ENCODE results near the gene DARS2.
"Not testable (repeated sequence)": the region's sequence is repeated elsewhere in the genome, so short reads cannot be mapped to it uniquely, and the experiment has no call there.

DARS2 gene

DNA sequence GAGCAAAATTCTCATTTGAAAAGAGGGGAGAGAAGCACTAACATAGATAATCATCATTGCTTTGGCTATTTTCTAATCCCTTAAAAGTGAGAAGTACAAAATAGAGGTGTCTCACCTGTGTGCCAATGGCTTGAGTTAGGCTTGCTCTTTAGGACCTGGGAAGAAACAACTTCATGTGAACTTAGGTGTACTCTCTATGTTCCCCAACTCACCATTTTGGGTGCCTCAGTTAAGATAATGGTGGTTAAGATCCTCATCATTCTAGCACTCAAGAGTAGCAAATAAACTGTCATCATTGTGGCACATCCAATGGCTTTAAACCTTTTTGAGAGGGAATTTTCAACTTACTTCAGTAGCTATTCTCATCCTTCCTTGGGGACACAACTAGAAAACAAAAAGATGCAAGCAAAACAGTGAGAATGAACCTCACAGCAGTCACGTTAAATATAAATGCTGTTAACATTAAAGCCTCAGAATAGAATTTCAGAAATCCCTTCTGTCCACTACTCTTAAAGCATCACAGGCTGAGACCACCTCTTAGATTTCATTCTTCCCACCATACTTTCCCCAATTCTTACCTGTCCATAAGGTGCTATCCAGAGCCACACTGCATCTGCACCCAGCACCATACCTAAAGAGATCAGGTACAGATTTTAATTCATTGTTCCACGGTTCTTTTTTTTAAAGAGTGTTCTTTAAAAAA lies 42.1 kb downstream of the DARS2 start:
- no peaks in the 10 kb centered on the region for H3K9me3 ChIP-seq (ENCODE audit: control insufficient read depth, insufficient read depth, low read length)
- peaks cover 9% of the 10 kb centered on the region for H3K4me1 ChIP-seq (ENCODE audit: insufficient read depth, low read length)
- peak overlapping the region; percentile 74 for H3K9ac ChIP-seq (ENCODE audit: low read depth, low read length)
- H3K36me3 ChIP-seq (ENCODE audit: insufficient read depth, low read length) = peaks cover 53% of the 10 kb centered on the region

DNA sequence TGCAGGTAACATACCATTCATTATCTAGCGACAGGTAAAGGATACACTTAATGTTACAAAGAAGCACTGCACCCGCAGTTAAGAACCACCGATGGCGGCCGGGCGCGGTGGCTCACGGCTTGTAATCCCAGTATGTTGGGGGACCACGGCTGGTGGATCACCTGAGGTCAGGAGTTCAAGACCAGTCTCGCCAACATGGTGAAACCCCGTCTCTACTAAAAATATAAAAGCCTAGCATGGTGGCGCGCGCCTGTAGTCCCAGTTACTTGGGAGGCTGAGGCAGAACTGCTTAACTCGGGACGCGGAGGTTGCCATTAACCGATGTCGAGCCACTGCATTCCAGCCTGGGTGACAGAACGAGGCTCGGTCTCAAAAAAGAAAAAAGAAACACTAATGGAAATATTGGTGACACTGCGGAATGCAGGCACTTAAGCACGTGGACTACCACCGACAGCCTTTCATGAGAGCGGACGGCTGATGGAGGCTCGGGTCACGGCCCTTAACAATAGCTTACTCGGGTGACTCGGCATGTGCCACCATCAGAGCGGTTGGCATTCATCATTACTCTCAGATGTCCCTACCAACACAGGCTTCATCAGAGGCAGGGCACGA lies 42.8 kb downstream of the DARS2 start:
- Histone ChIP-seq H3K4me1 (ENCODE audit: insufficient read depth, low read length) (peaks cover 9% of the 10 kb centered on the region), H3K36me3 (ENCODE audit: insufficient read depth, low read length) (peaks cover 53% of the 10 kb centered on the region), H3K9ac (ENCODE audit: low read depth, low read length) (peak overlapping the region; percentile 74), H3K9me3 (ENCODE audit: control insufficient read depth, insufficient read depth, low read length) (no peaks in the 10 kb centered on the region)

DNA sequence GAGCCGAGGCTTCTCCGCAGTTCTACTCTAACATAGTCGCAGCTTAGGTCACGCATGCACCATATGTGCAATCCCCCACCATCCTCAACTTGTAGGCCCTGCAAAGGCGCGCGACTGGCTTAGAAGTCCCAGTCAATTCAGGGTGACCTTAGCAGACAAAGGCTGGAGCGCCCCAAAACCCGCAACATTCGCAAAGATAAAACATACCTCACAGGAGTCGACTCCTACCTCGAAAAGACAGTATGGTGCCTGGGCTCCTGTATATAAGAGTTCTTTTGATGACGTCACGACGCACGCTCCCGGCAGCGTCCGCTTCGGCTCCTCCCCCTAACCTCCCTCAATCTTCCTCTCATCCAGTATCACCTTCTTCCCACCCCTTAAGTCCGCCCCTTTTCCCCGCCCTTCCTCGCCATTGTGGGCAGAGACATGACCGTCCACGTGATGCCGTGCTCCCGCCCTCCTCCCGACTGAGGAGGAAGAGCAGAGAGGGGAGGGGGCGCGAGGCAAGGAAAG lies 43.3 kb downstream of the DARS2 start, which contains the start of gene GAS5:
TSS of gene GAS5 (minus strand) at position 237 of the 513 bp plus-strand sequence.
- H3K4me1 ChIP-seq (ENCODE audit: insufficient read depth, low read length) = peaks cover 9% of the 10 kb centered on the region
- H3K9me3 ChIP-seq (ENCODE audit: control insufficient read depth, insufficient read depth, low read length) = no peaks in the 10 kb centered on the region
- H3K9ac ChIP-seq (ENCODE audit: low read depth, low read length) = peak within 1 kb of the TSS; percentile 74
- peaks cover 53% of the 10 kb centered on the region for H3K36me3 ChIP-seq (ENCODE audit: insufficient read depth, low read length)

DNA sequence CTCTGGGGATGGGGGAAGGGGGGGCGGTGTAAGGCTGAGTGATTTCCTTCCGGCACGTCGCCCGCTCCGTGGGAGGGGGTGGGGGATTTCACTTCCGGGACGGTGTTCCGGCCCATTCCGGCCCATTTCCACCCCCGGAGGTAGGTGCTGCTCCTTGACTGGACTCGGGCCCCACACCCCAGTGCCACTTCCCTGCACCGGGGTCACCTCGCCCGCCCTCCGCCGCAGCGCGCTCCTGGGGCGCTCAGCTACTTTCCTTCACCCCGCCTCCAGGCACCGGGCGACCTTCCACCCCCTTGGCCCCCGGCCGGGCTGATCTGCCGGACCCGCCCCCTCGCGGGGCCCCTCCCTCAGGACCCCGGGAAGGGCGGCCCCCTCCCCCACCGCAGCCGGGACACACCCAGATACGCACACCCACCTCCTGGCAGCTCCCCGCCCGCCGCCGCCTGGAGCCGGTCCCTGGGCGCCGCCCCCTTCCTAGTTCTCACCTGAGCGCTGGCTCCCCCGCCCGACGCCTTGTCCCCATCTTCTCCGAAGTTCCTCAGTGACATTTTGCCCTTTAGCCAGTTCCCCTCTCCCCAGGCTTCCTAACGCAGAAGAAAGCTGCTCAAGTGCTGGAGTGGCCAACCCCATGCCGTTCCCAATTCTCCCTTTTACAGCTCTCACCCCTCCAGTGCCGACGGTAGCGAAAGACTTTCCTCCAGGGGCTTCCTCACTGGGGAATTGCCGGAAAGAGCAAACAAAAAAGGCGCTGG lies 44.0 kb downstream of the DARS2 start, which contains the start of gene ZBTB37:
TSS of gene ZBTB37 (plus strand) at position 115 of the 755 bp plus-strand sequence. CDS start 1,846 bp downstream, outside the sequence.
- Histone ChIP-seq H3K36me3 (ENCODE audit: insufficient read depth, low read length) (peaks cover 51% of the 10 kb centered on the region), H3K4me1 (ENCODE audit: insufficient read depth, low read length) (peaks cover 9% of the 10 kb centered on the region), H3K9me3 (ENCODE audit: control insufficient read depth, insufficient read depth, low read length) (no peaks in the 10 kb centered on the region), H3K9ac (ENCODE audit: low read depth, low read length) (peak within 1 kb of the TSS; percentile 74)

GRCh38 chr1:173869021-173869359 lies 44.5 kb downstream of the DARS2 start:
- no peaks in the 10 kb centered on the region for H3K9me3 ChIP-seq (ENCODE audit: control insufficient read depth, insufficient read depth, low read length)
- peak overlapping the region; percentile 70 for H3K9ac ChIP-seq (ENCODE audit: low read depth, low read length)
- peaks cover 46% of the 10 kb centered on the region for H3K36me3 ChIP-seq (ENCODE audit: insufficient read depth, low read length)
- peaks cover 9% of the 10 kb centered on the region for H3K4me1 ChIP-seq (ENCODE audit: insufficient read depth, low read length)

- peaks cover 31% of the 10 kb centered on the region for H3K36me3 ChIP-seq (ENCODE audit: insufficient read depth, low read length)
- no peak overlapping the region for H3K9ac ChIP-seq (ENCODE audit: low read depth, low read length)
- H3K4me1 ChIP-seq (ENCODE audit: insufficient read depth, low read length) = peaks cover 6% of the 10 kb centered on the region
- no peaks in the 10 kb centered on the region for H3K9me3 ChIP-seq (ENCODE audit: control insufficient read depth, insufficient read depth, low read length)
Observed at GRCh38 chr1:173870252-173871075, 46.0 kb downstream of the DARS2 start.

GRCh38 chr1:173871091-173871490 lies 46.6 kb downstream of the DARS2 start:
- Histone ChIP-seq H3K9ac (ENCODE audit: low read depth, low read length) (no peak overlapping the region), H3K4me1 (ENCODE audit: insufficient read depth, low read length) (peaks cover 4% of the 10 kb centered on the region), H3K36me3 (ENCODE audit: insufficient read depth, low read length) (peaks cover 25% of the 10 kb centered on the region), H3K9me3 (ENCODE audit: control insufficient read depth, insufficient read depth, low read length) (no peaks in the 10 kb centered on the region)

GRCh38 chr1:173871500-173871899 lies 47.0 kb downstream of the DARS2 start:
- Histone ChIP-seq H3K4me1 (ENCODE audit: insufficient read depth, low read length) (peaks cover 4% of the 10 kb centered on the region), H3K9ac (ENCODE audit: low read depth, low read length) (no peak overlapping the region), H3K36me3 (ENCODE audit: insufficient read depth, low read length) (peaks cover 21% of the 10 kb centered on the region), H3K9me3 (ENCODE audit: control insufficient read depth, insufficient read depth, low read length) (no peaks in the 10 kb centered on the region)

DNA sequence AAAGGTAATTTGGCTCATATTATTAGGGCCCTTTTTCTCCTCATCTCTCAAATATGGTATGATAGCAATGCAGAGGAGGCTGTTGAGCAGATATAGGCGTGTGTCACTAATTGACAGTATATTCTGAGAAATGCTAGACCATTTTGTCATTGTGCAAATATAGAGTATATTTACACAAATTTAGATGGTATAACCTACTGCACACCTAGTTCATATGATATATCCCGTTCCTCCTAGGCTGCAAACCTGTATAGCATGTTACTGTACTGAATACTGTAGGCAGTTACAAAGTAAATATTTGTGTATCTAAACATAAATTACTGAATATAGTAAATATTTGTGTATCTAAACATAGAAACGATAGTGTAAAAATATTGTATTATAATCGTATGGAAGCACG lies 52.3 kb downstream of the DARS2 start:
- H3K4me1 ChIP-seq (ENCODE audit: insufficient read depth, low read length) = no peaks in the 10 kb centered on the region
- H3K9me3 ChIP-seq (ENCODE audit: control insufficient read depth, insufficient read depth, low read length) = no peaks in the 10 kb centered on the region
- H3K36me3 ChIP-seq (ENCODE audit: insufficient read depth, low read length) = peaks cover 7% of the 10 kb centered on the region; the same call in 1 of the 2 replicates
- no peak overlapping the region for H3K9ac ChIP-seq (ENCODE audit: low read depth, low read length)

- H3K9me3 ChIP-seq (ENCODE audit: control insufficient read depth, insufficient read depth, low read length) = no peaks in the 10 kb centered on the region
- H3K36me3 ChIP-seq (ENCODE audit: insufficient read depth, low read length) = peaks cover 5% of the 10 kb centered on the region; the same call in 1 of the 2 replicates
- no peaks in the 10 kb centered on the region for H3K4me1 ChIP-seq (ENCODE audit: insufficient read depth, low read length)
- H3K9ac ChIP-seq (ENCODE audit: low read depth, low read length) = no peak overlapping the region
Observed at GRCh38 chr1:173878251-173878650, 53.8 kb downstream of the DARS2 start.

DNA sequence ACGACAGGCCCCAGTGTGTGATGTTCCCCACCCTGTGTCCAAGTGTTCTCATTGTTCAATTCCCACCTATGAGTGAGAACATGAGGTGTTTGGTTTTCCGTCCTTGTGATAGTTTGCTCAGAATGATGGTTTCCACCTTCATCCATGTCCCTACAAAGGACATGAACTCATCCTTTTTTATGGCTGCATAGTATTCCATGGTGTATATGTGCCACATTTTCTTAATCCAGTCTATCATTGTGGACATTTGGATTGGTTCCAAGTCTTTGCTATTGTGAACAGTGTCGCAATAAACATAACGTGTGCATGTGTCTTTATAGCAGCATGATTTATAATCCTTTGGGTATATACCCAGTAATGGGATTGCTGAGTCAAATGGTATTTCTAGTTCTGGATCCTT lies 56.6 kb downstream of the DARS2 start:
- H3K36me3 ChIP-seq (ENCODE audit: insufficient read depth, low read length); H3K4me1 ChIP-seq (ENCODE audit: insufficient read depth, low read length); H3K9me3 ChIP-seq (ENCODE audit: control insufficient read depth, insufficient read depth, low read length); H3K9ac ChIP-seq (ENCODE audit: low read depth, low read length): not testable (repeated sequence)

- H3K36me3 ChIP-seq (ENCODE audit: insufficient read depth, low read length) = peaks cover 4% of the 10 kb centered on the region; the same call in 1 of the 2 replicates
- no peaks in the 10 kb centered on the region for H3K9me3 ChIP-seq (ENCODE audit: control insufficient read depth, insufficient read depth, low read length)
- H3K4me1 ChIP-seq (ENCODE audit: insufficient read depth, low read length) = peaks cover 29% of the 10 kb centered on the region
- no peak overlapping the region for H3K9ac ChIP-seq (ENCODE audit: low read depth, low read length)
Observed at GRCh38 chr1:173884701-173885100, 60.2 kb downstream of the DARS2 start.

DNA sequence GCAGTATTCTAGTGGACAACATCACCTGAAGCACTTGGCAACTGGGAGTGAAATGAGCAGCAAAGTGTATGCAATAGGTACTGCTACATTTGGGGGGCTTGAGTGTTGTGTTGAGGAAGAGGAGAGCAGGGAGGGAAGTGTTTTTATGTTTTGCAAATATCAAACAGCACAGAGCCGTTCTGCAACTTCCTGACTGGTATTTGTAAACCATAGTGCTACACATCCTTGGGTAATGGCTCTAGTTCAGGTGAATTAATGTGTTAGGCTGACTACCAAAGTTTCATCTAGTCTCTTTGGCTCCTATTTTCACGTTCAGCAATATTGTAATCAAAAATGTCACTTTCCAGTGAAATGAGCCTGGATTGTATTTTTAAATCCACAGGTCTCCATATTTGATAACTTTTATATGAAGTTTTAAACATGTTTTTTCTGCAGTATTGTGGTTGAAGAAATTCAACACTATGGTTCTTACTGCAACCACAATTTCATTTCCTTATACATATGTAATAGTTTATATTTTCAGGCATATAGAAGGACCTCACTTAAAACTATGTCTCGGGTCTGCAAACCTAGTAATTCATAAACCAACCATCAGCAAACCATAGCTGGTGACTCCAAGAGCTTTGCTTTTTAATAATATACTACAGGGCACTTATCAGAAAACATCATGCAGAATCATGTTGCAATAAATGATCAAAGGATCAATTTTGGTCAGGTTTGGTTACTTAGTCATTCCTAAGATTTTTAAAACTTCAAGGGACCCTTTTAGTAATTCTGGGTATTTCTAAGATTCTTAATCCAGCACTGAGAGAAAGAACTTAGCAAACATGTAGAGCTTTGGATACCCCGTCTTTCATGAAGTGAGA lies 62.5 kb downstream of the DARS2 start:
- no peaks in the 10 kb centered on the region for H3K9me3 ChIP-seq (ENCODE audit: control insufficient read depth, insufficient read depth, low read length)
- H3K4me1 ChIP-seq (ENCODE audit: insufficient read depth, low read length) = peaks cover 32% of the 10 kb centered on the region
- H3K9ac ChIP-seq (ENCODE audit: low read depth, low read length) = no peak overlapping the region
- peaks cover 4% of the 10 kb centered on the region; the same call in 1 of the 2 replicates for H3K36me3 ChIP-seq (ENCODE audit: insufficient read depth, low read length)

All from ES-I3 (cell line).